Transverse colon (tissue), 4 donors: ENCODE data around the gene ESYT1.

ENCODE experiments used
- EP300 ChIP-seq: sonication (generic); formaldehyde crosslinking; IDR thresholded peaks from one replicate; pipeline ENCODE4 v1.6.1; 2017; ENCODE audit warnings: antibody characterized with exemption, low read depth
- POLR2A ChIP-seq: fragments of 450-650 bp; IDR thresholded peaks from one replicate; pipeline ENCODE4 v1.6.1; 2016; ENCODE audit warnings: antibody characterized with exemption, mild to moderate bottlenecking, moderate library complexity
- POLR2AphosphoS5 ChIP-seq, 3 donors: sonication (generic); formaldehyde crosslinking; IDR thresholded peaks; one replicate each; pipeline ENCODE4 v1.6.1; 2016; ENCODE audit warnings: antibody characterized with exemption in 3 of 3
- TF ChIP-seq, protein P1 (sequence below), 5 experiments: fragments of 200-600 bp in 3 of 5; fragments of 450-650 bp in 2 of 5; sonication (generic) in 3 of 5; IDR thresholded peaks; 1 replicate in 2 of 5; 2 replicates in 3 of 5; pipeline ENCODE4 v1.5.1; 2016 to 2017; ENCODE audit warnings: antibody characterized with exemption in 5 of 5, inconsistent platforms in 3 of 5, mild to moderate bottlenecking in 2 of 5, moderate library complexity in 1 of 5

DNA sequence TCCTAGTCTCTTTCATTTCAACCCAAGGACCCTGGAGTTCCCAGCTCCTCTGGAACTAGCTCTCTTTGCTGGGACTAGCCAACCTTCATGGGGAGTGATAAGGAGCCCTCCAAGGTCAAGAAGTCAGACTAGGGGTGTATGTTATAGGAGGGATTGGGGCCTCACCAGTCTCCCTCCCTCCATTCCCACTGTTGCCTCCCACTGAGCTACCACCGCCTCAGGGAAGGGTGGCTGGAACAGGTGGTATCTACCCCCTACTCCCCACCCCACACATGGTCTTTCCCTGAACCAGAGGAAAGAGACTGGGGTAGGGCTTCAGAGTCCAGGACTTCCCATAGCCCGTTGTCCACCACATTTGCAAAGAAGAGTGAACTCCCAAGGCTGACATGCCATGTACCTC is 45.7 kb upstream of the ESYT1 start:
- no peak for TF ChIP-seq POLR2A
- TF ChIP-seq, protein P1, sequence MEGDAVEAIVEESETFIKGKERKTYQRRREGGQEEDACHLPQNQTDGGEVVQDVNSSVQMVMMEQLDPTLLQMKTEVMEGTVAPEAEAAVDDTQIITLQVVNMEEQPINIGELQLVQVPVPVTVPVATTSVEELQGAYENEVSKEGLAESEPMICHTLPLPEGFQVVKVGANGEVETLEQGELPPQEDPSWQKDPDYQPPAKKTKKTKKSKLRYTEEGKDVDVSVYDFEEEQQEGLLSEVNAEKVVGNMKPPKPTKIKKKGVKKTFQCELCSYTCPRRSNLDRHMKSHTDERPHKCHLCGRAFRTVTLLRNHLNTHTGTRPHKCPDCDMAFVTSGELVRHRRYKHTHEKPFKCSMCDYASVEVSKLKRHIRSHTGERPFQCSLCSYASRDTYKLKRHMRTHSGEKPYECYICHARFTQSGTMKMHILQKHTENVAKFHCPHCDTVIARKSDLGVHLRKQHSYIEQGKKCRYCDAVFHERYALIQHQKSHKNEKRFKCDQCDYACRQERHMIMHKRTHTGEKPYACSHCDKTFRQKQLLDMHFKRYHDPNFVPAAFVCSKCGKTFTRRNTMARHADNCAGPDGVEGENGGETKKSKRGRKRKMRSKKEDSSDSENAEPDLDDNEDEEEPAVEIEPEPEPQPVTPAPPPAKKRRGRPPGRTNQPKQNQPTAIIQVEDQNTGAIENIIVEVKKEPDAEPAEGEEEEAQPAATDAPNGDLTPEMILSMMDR (IDR thresholded peaks at IDR 0.05): no peak
- TF ChIP-seq POLR2AphosphoS5 (IDR thresholded peaks at IDR 0.05): no peak
- no peak for TF ChIP-seq EP300
